GM19324 (cell line): ENCODE measurements around the gene UNC5CL.

Experiments used
- ATAC-seq: cut with Tn5 transposase; IDR thresholded peaks from one replicate; pipeline ENCODE4 v1.9.1; 2021; ENCODE audit warnings: mild to moderate bottlenecking, moderate library complexity; ENCODE audit not compliant: unreplicated experiment, low FRiP score

The UNC5CL gene, protein sequence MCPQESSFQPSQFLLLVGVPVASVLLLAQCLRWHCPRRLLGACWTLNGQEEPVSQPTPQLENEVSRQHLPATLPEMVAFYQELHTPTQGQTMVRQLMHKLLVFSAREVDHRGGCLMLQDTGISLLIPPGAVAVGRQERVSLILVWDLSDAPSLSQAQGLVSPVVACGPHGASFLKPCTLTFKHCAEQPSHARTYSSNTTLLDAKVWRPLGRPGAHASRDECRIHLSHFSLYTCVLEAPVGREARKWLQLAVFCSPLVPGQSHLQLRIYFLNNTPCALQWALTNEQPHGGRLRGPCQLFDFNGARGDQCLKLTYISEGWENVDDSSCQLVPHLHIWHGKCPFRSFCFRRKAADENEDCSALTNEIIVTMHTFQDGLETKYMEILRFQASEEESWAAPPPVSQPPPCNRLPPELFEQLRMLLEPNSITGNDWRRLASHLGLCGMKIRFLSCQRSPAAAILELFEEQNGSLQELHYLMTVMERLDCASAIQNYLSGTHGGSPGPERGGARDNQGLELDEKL

DNA sequence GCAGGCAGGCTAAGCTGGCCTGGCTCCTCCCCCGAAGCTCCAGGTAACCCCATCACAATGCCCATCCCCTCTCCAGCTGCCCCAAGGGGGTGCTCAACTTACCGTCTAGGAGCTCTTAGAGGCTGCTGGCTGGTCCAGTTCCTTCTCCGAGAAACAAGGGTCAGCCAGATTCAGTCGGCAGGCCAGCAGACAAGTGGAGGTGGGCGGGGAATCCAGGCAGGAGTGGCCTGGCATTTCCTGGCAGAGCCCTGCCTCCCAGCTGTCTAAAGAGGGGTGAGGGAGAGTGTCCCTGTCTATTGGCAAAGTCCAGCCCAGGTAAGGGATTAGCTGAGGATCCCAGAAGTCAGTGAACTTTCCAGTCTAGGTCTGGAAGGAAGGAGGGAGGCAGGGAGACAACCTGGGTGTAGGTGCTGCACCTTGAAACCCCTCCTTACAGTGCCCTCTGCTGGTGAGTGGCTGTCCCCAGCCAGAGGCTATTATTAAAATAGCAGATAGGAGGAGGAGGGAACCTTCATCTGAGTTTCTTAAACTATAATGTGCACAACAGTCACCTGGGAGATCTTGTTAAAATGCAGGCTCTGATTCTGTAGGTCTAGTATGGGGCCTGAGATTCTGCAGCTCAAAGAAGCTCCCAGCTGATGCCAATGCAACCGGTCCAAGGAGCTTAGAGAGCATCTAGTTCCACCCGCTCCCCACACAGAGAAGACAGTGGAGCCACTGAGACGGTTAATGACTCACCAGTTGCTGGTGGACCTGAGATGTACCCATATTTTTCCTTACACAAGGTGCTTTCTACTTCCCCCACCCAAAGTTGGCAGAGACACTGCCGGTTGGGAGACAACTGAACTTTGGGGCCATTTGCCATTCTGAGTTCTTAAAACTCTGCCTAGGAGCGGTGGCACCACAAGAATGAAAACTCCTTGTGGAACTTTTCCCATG, at the start of gene UNC5CL:
Gene UNC5CL, minus strand, starts transcription at position 162 of the 939 bp plus-strand sequence. CDS start 4,147 bp downstream, outside the sequence.
- ATAC-seq = no peak

DNA sequence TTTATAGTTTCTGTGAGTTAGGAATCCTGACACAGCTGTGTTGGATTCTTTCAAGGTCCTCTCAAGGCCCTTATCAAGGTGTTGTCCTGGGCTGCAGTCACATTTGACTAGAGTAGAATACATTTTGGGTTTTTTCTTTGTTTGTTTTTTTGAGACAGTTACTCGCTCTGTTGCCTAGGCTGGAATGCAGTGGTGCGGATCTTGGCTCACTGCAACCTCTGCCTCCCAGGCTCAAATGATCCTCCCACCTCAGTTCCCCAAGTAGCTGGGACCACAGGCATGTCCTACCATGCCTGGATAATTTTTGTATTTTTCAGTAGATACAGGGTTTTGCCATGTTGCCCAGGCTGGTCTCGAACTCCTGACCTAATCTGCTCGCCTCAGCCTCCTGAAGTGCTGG, 49.4 kb upstream of the UNC5CL start:
- ATAC-seq = no peak

DNA sequence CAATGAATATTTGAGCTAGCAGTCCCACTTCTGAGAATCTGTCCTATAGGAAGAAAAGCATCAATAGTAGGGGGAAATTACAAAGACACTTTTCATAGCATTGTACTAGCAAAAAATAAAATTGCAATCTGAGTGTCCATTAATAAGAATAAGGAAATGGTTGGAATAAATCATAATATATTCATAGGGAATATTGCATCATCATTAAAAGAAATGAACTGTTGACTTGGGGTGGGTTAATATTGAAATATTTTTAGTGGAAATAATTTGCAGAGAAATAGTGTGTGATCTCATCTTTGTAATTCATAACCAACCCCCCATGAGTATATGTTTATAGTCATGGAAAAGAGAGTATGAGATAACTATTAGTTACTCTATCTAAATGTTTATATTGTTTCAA, 46.2 kb upstream of the UNC5CL start:
- ATAC-seq = no peak

DNA sequence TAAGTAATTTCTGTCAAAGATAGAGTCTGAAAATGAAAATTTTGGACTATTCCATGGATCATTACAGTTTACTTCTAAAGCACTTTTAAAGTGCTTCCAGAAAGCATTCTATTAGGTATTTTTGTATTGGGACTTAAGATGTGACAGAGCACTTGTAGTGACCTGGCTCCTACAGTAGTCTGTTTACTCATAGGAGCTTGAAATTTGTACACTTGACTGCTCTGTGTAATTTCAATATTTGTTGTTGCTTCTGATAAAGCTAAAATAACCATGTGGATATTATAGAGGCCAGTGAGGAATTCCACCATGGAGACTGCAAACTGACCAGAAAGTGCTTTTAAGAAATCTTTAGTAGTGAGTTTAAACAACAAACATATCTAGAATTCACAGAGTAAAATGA, 44.1 kb upstream of the UNC5CL start:
- no peak for ATAC-seq

DNA sequence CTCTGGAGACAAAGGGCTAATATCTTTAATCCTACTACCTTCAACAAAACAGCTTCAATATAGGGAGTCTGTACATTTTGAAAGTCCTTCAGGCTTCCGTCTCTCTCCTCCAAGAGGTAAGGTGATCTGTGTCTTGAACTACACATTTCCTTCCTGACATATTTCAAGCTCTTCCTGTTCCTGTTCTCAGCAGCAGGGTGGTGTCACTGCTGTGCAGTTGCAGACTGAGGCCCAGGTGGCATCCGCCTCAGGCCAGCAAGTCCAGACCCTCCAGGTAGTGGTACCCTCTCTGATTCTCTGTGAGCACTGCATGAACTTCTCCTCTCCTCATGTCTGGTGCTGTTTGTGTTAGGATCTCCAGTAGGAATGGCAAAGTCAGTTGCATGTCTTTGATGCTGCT, 41.6 kb upstream of the UNC5CL start:
- no peak for ATAC-seq

DNA sequence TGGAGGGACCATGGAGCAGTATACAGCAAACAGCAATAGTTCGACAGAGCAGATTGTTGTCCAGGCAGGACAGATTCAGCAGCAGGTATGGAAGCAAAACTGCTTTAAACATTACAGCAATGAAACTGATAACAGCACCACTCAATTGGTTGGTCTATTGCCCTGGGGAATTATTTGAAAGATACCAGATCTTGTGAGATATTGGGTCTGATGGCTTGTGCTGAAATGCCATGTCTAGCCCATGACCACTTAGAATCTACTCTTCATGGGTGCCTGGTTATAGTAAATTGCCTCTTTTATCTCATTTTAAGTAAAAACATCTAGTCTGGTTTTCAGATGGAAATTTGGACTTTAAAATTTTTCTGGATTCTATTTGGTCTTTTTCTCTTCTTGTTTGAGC, 40.1 kb upstream of the UNC5CL start:
- ATAC-seq = no peak

DNA sequence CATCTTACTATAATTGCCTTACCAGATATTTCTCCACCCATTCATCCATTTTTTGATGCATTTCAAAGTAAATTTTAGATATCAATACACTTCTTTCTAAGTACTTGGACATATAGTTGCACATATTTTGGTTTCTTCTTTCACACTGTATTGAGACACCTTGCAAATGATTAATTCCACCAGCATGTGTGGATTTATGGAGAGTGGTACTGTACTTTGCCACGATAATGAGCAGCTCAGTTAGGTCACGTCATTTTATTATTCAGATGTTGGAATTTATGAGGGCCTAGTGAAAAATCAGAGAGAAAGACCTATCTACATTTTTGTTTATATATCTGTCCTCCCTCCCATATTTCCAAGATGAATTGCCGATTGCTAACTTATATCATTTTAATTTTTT, 39.1 kb upstream of the UNC5CL start:
- ATAC-seq = no peak

DNA sequence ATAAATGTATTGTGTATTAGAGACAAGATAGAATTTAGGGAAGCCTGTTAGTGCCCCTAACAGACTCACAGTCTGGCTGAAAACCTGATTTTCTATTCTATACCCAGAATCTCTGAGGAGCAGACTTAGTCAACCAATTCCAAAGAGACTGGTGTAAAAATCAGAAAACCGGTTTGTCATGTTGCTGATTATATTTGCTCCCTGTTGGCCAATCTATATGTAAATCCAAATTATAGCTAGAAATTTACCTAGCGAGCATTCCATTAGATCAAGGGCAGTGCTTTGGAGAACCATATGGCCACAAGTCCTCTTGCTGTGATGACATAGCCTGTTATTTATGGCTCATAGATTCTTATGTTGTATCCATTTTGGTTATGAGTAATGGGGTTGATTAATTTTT, 38.5 kb upstream of the UNC5CL start:
- no peak for ATAC-seq

DNA sequence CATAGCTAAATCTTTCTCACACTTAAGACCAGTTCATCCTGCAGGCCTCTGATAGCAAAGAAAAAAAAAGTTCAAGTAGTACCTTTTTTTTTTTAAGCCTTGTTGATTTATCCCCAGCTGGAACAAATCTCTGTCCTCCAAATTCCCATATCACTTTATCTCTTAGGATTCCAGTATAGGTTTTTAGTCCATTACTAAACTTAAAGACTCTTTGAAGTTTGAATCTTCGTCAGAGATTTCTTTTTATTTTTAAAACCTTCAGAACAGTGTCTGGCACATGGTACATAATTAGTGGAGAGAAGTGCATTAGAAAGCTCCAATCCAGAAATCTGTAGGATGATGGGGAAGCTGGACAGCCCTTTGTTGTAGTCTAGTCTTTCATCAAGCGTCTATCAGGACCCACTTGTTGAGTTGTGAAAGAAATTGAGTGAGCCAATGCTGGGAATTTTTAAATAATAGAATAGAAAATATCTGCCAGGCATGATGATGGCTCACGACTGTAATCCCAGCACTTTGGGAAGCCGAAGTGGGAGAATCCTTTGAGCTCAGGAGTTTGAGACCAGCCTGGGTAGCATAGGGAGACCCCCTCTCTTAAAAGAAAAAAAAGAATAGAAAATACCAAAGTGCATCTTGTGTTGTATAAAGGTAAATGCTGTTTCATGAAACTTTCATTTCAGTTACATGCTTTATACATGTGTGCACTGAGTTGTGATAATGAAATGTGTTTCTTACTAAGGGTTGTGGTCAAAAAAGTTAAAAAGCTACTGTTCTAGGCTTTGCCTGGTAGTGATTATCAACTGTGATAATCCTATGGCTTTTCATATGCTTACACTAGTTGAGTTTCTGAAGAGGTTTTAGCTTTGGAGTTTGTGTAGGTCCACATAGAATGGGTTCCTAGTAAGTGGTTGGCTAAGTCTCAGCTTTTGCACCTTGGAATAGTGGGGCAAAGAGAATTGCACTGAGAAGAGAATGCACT, 36.9 kb upstream of the UNC5CL start:
- no peak for ATAC-seq

DNA sequence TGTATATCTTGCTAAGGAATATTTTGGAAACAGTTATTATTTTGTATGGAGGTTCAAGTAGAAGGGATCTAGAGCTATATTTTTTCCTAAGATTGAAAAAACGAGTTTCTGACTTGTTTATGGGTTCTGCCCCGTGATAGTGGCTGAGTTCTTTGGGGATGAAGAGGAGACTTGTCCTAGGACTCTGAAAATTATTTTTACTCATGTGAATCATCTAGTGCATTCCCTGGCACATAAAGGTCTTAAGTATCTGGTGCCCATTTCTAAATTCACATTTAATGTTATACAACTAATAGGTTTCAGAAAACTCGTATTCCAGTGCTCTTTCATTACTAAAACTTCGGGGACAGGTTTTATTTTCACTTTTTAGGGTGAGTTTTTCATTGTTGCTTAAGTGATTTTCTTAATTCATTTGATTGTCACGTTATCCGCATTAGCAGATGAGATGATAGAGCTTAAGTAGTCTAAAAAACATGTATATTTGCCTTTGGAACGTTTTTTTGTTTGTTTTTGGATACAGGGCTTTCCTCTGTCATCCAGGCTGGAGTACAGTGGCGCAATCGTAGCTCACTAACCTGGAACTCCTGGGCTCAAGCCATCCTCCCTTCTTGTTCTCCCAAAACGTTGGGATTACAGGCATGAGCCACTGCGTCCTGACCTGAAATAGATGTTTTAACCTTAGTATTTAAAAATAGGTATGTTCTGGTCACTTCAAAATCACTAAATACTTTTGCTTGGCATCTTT, 35.8 kb upstream of the UNC5CL start:
- no peak for ATAC-seq

DNA sequence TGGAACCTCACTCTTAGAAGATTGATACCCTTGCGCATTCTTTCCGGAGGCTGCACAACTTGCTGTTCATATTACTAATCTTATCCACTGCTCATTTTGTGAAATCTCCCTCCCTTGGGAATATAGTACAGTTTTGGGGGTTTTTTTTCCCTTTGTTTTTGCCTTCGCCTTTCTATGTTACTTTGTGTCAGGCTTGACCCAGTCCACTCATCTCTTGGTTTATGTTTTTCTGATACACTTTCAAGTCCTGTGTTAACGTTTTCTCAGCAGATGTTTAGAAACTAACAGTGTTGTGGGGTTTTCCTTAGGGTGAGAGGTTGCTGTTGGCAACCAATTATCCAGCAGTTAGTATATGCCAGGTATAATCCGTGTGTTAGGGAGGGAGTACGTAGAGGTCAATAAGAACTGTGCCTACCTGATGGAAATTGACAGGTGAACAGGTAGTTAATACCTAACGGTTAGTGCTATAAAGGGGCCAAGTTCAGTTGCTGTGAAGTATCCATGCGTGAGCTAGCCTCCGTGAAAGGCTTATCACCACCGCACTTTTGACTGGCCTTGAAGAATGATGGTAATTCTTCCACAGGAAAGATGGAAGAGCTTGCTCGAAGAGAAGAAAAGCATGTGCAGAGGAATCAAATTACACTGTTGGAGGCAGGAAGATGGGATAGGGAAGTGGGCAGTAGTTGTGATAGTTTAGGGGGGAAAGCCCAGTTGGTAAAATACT, 35.1 kb upstream of the UNC5CL start:
- no peak for ATAC-seq

DNA sequence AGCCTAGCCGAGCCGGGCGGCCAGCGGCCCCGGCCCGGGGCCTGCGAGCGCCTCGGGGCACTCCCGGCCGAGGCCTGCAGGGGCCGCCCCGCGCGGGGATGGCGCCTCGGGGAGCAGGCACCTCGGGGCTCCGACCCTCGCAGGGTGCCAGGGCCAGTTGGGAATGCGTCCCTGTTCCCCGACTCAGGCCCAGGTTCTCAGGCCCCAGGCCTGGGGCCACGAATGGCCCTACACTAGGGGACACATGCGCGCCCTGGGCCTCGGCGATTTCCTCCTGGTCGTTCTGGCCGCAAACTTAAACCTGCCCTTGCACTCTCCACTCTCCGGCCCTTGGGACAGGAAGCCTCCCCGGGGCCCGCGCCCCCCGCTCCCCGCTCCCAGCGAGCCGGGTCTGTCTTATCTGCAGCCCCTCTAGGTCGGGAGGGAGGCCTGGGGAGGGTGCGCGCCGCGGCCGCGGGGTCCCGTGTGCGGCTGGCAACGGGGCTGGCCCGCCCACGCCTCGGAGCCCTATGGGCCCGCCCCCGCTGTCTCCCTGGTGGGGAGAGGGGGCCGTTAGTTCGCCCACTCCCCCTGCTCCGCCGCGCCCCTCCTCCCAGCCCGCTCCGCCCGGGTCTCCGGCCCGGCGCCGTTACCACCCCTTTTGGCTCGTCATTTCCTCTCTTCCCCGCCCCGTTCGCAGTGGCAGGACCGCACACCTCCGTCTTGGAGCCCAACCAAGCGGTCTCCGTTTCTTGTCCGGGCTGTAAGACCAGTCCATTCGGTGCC, 34.4 kb upstream of the UNC5CL start:
- ATAC-seq = peak; percentile 30

DNA sequence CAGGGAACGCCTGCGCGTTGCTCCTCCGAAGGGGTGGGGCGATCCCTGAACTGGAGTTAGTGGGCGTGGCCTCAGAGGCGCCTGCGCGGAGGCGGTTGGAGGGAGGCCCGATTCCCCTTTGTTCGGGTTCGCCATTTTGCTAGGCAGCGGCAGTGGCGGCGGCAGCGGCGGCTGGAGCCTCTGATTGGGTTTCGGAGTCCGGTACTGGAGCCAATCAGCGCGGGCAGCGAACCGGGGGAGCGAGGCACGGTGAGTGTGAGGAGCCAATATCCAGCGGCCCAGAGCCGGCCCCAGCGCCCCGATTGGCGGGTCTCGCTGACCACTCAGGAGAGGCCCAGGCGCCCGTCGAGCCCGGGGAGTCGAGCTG, 33.8 kb upstream of the UNC5CL start, which contains the start of gene NFYA:
Gene NFYA, plus strand, starts transcription at position 139 of the 367 bp plus-strand sequence. CDS start 6,116 bp downstream, outside the sequence.
- peak; percentile 71 for ATAC-seq

DNA sequence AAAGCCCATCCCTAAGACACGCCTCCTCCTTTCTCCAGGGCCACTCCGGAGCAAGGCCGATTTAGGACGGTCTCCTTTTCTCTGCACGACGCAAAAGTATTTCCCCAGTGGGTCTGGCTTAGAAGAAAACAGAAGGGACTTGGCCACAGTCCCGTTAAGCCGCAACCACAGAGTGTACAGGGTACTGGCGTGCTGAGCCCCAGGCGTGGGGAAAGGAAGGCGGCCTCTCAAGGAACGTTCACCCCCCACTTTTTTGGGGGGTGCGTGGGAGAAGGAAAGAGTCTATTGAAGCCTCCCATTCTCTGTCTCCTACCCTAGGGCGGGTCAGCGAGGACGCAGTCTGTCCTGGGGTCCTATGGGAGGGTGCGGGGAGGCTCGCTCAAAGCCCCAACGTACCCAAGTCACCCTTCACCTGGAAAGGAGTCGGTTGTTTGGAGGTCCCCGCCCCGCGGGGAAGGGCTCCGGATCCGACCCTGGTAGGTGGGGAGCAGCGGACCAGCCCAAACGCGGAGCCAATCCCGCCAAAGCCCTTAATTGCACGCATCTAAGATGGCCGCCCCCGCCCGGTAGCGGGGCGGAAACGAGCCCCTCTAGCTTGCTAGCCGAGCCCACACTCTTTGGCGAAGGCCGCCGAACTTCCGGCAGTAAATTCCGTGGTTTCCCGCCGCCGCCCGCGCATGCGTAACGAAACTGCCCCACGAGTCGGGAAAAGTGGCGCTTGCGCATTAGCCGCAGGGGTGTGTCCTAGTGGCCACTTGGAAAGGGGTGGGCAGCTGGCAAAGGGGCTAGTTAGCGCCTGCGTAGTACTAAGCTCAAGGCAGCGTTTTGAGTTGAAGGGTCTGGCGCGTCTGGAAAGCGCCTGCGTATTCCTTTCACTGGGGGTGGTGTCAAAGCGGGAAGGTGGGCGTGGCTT, 33.2 kb upstream of the UNC5CL start, which contains the start of gene OARD1:
Gene OARD1, minus strand, starts transcription at position 434 of the 913 bp plus-strand sequence. CDS start 722 bp downstream, outside the sequence.
- peak; percentile 77 for ATAC-seq

DNA sequence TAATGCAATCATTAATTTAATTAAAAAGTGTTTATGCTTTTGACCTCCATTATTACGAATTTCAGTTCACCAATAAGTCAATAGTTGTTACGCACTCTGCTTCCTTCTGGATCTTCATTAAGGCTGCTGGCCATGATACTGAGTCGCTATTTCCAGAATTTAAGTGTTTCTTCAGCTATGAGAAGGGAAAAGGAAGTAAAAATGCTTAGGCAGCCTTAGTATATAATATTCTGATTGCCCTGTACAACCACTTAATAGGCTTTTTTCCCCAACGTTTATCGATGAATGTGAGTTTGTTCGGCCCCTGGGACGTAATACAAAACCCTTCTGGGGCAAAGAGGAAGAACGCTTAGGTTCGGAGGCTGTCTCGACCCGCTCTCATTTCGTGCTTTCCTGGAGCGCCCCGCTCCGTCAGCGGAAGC, 32.5 kb upstream of the UNC5CL start:
- ATAC-seq = no peak

DNA sequence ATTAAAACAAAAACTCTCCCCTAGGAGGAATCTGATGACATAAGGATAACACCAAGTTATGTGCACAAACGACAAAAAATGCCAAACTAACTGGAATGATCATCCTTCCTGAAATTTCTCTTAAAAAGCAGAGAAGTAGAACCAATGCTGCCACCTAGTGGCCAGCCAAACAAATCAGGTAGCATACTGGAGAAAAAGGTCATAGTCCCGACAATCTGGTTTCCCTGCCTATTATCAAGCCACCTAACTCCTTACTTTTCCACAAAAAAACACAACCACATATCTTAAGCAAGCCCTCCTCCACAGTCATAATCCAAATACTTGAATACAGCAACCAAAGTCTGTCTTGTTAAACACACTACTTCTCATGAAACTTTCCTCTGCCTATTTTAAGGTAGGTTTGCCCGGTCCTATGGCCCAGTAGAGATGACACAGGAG, 27.9 kb upstream of the UNC5CL start:
- no peak for ATAC-seq
